Rectal smooth muscle tissue (tissue), 1 donor: ENCODE results near the gene FZD10.

Source experiments
- H3K27ac ChIP-seq: one replicate; pipeline ENCODE4 v1.7.0; 2013; ENCODE audit warnings: low read depth, low read length, inconsistent platforms
- H3K27me3 ChIP-seq: one replicate; pipeline ENCODE4 v1.7.0; 2013; ENCODE audit warnings: low read length; ENCODE audit not compliant: control insufficient read depth, insufficient read depth
- H3K36me3 ChIP-seq: one replicate; pipeline ENCODE4 v1.7.0; 2013; ENCODE audit warnings: low read length; ENCODE audit not compliant: control insufficient read depth, insufficient read depth
- H3K4me1 ChIP-seq: one replicate; pipeline ENCODE4 v1.7.0; 2013; ENCODE audit warnings: low read length; ENCODE audit not compliant: control insufficient read depth, insufficient read depth
- H3K4me3 ChIP-seq: one replicate; pipeline ENCODE4 v1.7.0; 2013; ENCODE audit warnings: low read length
- H3K9ac ChIP-seq: one replicate; pipeline ENCODE4 v1.7.0; 2013; ENCODE audit warnings: low read length

The FZD10 gene

DNA sequence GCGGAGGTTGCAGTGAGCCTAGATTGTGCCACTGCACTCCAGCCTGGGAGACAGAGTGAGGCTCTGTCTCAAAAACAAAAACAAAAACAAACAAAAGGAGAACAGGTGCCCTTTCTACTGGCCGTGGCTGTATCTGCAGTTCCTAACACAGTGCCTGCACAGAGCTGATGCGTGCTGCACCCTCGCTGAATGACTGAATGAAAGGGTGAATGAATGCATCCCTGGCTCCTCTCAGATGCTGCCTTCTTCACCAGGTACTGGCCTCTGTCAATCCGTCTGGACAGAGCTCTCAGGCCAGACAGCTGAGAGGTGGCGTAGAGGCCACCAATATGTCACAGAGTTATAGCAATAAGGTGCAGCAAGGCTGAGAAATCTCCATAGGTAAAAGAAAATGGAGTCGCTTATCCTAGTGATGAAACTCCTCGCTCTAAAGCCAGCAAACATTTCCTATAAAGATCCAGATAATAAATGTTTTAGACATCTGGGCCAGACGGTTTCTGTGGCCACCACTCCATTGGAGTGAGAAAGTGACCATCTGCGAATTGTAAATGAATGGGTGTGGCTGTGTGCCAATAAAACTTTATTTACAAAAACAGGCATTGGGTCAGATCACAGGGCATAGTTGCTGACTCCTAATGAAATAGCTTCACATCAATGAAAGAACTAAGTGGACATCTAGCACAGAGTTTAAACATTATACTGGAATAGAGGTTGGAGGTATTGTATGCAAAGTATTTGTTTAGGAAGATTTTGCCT, 15.9 kb upstream of the FZD10 start:
- Histone ChIP-seq H3K27me3 (peaks cover 4% of the 10 kb centered on the region), H3K36me3 (no peaks in the 10 kb centered on the region), H3K4me3 (no peak overlapping the region), H3K27ac (no peak overlapping the region), H3K4me1 (no peaks in the 10 kb centered on the region), H3K9ac (no peak overlapping the region)

DNA sequence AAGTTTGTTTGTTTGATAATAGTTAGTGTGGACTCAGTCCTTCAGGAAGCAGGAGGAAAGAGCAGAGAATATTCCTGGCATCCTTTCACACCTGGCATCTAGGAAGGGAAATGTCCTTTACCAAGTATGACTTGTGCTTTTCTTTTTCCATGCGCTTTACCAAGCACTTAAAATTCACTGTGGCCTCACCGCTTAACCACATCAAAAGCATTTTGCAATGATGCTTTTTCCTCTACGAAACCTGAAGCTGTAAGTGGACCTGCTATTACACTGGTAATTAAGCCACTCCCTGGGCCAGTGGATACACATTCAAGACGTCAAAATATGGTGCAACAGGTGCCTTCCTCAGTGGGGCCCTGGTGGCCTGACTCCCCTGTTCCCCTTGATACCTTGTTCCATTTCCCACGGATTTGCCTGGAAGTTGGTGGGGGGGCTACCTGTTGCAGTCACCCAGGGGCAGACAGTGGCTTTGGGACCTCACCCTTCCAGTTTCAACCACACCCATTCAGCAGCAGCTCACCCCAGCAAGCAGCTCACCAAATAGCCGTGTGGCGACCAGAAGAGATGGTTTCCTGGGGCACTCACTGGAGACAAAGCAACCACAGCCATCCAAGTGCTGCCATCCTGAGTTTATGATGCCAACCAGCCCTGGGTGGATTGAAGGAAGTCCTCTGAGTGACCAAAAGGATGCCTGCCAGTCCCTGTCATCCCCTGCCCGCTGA, 14.2 kb upstream of the FZD10 start:
- Histone ChIP-seq H3K9ac (no peak overlapping the region), H3K27me3 (peaks cover 4% of the 10 kb centered on the region), H3K4me1 (no peaks in the 10 kb centered on the region), H3K27ac (no peak overlapping the region), H3K36me3 (no peaks in the 10 kb centered on the region), H3K4me3 (no peak overlapping the region)

DNA sequence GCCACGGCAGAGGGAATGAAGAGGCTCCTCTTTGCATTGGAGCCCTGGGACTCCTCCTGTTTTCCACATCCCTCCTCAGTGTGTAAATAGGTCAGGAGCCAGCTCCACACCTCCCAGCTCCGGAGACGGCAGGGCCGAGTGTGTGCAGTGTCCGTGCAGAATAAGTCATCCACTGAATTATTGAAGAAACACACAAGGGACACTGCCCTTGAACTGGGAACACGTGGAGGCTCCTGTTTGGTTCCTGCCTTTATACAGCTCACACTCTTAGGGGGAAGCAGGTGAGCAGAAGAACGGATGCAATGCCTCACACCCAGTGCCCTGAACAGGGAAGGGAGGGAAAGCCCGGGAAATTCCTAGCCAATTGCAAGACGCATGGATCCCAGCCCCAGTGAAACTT, 10.4 kb upstream of the FZD10 start:
- Histone ChIP-seq H3K27ac (no peak overlapping the region), H3K9ac (no peak overlapping the region), H3K27me3 (peaks cover 4% of the 10 kb centered on the region), H3K4me3 (no peak overlapping the region), H3K36me3 (no peaks in the 10 kb centered on the region), H3K4me1 (no peaks in the 10 kb centered on the region)

GRCh38 chr12:130152386-130152785, 9.9 kb upstream of the FZD10 start:
- Histone ChIP-seq H3K9ac (no peak overlapping the region), H3K27me3 (peaks cover 4% of the 10 kb centered on the region), H3K4me1 (no peaks in the 10 kb centered on the region), H3K36me3 (no peaks in the 10 kb centered on the region), H3K4me3 (no peak overlapping the region), H3K27ac (no peak overlapping the region)

GRCh38 chr12:130153803-130154202, 8.5 kb upstream of the FZD10 start:
- no peaks in the 10 kb centered on the region for H3K4me1 ChIP-seq
- H3K4me3 ChIP-seq = no peak overlapping the region
- no peaks in the 10 kb centered on the region for H3K36me3 ChIP-seq
- no peak overlapping the region for H3K9ac ChIP-seq
- H3K27me3 ChIP-seq = no peaks in the 10 kb centered on the region
- H3K27ac ChIP-seq = no peak overlapping the region

DNA sequence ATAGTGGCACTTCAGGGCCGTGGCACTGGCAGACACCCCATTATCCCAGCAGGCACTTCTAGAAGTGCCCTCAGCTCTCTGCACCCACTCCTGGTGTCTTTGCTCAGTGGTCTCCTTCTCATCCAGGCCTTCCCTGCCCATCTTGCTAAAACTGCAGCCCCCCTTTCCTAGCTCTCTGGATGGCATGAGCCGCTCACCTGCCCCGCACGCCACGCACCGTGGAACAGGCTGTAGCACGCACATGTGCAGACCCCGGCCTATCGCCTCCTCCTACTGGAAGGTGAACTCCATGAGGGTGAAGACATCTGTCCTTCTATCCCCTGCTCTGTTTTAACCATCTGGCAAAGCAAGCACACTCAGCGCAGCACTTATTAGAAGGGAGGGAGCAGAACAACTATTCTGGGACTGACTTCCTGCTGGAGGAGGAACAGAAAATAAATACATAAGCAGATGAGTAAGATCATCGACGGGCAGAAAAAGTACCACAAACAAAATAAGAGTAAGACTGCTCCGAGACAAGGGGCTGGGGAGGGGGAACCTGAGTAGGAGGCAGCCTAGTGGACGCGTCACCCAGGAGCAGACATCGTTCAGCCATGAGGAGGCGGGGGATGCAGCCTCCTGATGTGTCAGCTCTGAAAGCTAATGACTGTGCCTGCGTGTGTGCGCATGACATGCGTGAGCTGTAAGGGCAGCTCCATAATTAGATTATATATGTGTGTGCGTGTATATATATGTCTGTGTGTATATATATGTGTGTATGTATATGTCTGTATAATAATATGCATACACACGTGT, 7.8 kb upstream of the FZD10 start:
- Histone ChIP-seq H3K9ac (no peak overlapping the region), H3K27me3 (no peaks in the 10 kb centered on the region), H3K36me3 (no peaks in the 10 kb centered on the region), H3K4me1 (no peaks in the 10 kb centered on the region), H3K4me3 (no peak overlapping the region), H3K27ac (no peak overlapping the region)

DNA sequence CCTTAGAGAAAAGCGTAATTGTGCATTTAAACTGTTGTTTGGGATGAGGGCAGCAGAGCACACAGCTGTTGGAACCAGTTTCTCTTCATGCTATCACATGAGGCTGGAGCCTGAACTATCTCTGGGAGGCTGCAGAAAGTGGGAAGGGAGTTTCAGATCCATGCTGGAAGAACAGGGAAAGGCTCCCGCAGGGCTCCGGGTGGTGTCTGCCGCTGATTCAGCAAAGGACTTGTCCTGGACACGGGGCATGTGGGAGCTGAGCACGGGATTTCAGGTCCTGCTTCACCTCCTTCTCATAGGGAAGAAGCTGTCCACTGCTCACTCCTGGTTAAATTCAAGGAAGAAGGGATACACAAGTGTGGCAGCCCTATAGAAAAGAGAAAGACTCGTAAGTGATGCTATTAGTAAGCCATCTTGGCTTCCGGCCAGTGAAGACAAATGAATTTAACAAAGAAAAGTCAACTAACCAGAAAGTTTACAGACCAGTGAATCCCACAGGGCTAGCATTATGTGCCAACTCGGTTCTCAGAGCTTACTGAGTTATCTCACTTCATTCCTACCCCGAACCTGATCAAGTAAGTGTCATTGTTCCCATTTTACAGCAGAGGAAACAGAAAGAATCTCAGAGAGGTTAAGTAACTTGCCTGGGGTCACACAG, 6.7 kb upstream of the FZD10 start:
- Histone ChIP-seq H3K36me3 (no peaks in the 10 kb centered on the region), H3K4me1 (no peaks in the 10 kb centered on the region), H3K27me3 (no peaks in the 10 kb centered on the region), H3K9ac (no peak overlapping the region), H3K27ac (no peak overlapping the region), H3K4me3 (no peak overlapping the region)

GRCh38 chr12:130156652-130157275, 5.5 kb upstream of the FZD10 start:
- H3K9ac ChIP-seq = no peak overlapping the region
- peaks cover 6% of the 10 kb centered on the region for H3K27me3 ChIP-seq
- H3K36me3 ChIP-seq = no peaks in the 10 kb centered on the region
- H3K4me1 ChIP-seq = no peaks in the 10 kb centered on the region
- H3K27ac ChIP-seq = no peak overlapping the region
- H3K4me3 ChIP-seq = no peak overlapping the region

DNA sequence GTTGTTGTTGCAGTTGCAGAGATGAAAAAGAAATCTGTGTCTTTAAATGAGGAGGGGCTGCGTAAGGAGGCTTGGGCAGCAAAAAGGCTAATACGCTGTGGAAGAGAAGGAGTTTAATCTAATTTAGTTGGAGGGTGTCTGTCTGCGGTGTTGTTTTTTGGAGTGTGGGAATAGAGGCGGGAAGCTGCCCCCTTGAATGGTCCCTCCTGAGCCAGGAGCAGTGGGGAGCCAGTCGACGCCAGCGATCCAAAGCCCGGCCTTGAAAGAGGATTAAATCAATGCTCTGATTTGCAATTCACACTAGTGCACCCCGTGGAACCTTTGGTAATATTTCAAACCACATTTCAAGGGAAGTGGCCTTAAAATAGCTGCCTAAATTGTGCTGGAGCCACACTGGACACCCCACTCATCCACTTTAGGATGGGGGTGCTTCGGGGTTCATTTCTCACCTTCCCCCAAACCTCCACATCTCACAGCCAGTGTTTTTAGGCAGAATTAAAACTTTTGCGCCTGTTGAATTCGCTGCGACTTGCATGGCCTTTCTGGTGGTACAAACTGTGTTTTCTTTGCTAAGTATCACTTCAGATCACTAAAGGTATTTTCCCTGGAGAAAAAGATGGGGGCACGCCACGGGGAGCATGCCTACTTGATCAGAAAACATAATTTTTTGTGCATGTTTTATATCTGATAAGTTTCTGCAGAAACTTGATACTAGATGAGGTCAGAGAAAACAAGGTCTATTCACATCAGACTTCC, 4.1 kb upstream of the FZD10 start:
- no peaks in the 10 kb centered on the region for H3K36me3 ChIP-seq
- no peak overlapping the region for H3K27ac ChIP-seq
- no peak overlapping the region for H3K9ac ChIP-seq
- H3K4me3 ChIP-seq = no peak overlapping the region
- H3K4me1 ChIP-seq = no peaks in the 10 kb centered on the region
- peaks cover 6% of the 10 kb centered on the region for H3K27me3 ChIP-seq

DNA sequence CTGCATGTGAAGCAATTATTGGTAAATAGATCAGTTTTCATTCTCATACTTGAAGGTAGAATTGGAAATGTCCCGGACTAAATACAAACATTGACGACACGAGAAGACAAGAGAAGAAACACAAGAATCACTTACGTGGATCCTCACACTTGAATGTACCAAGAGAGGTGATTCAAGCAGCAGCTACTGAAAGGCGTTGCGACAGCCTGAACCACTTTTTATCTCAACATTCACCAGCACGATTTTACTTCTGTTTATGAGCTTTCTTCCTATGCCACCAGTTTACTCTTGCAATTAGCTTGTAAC, 3.6 kb upstream of the FZD10 start:
- Histone ChIP-seq H3K27me3 (peaks cover 7% of the 10 kb centered on the region), H3K4me3 (no peak overlapping the region), H3K4me1 (no peaks in the 10 kb centered on the region), H3K9ac (no peak overlapping the region), H3K27ac (no peak overlapping the region), H3K36me3 (no peaks in the 10 kb centered on the region)

DNA sequence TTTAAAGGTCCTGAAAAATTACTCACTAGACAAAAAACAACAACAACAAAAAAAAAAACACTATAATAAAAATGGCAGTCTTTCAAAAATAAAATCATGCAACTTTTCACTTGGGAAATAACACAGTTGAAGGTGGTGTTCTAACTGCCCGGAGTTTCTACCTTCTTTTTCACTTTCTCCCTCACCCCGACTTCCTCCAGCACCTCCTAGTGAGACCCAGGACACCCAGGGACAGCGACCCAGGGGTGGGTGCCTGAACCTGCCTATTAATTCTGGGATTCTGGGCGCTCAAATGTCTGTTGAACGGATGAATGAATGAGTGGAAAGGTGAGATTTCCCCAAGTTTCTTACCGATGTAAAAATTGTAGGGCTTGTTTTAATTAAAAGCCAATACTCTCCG, 2.0 kb upstream of the FZD10 start:
- Histone ChIP-seq H3K36me3 (no peaks in the 10 kb centered on the region), H3K27me3 (peaks cover 10% of the 10 kb centered on the region), H3K4me3 (no peak overlapping the region), H3K27ac (no peak overlapping the region), H3K4me1 (no peaks in the 10 kb centered on the region), H3K9ac (no peak overlapping the region)
